HCT116 (cell line): ENCODE results near the gene NAMPT. TPM values are rescaled to one million over a fixed set of nuclear protein-coding genes. Genes with fewer than 3 reads are reported as not detected.

Experiments
- ATAC-seq: fragments of 200-7000 bp; cut with Tn5 transposase; 2 replicates; pipeline ENCODE4 v1.9.1; 2020; ENCODE audit warnings: mild to moderate bottlenecking, moderate library complexity
- BruUV-seq: library from RNA; stranded (reverse); fragments of 400-500 nt; replicated peaks from 2 replicates; lab custom pipeline; 2021; lab: Mats Ljungman, UMichigan
- CTCF ChIA-PET: fragments of 300-600 bp; sonication (Branson Sonifier 250); formaldehyde crosslinking; loops from one replicate; lab custom pipeline; 2021; ENCODE audit warnings: antibody characterized with exemption; lab: Charles Lee
- POLR2A ChIA-PET: fragments of 300-600, 350-600 bp; sonication (Branson Sonifier 250); formaldehyde crosslinking; loops from one replicate; lab custom pipeline; 2021; ENCODE audit warnings: antibody characterized with exemption; lab: Charles Lee
- RAD21 ChIA-PET, 2 experiments: fragments of 300-600 bp; sonication (Branson Sonifier 250); formaldehyde crosslinking; loops; one replicate each; lab custom pipeline; 2023; ENCODE audit warnings: low total read pairs in 2 of 2; ENCODE audit not compliant: uncharacterized antibody in 2 of 2, unreplicated experiment in 2 of 2, low non-redundant PET in 1 of 2; lab: Charles Lee
- DNase-seq: peaks from one replicate; pipeline ENCODE4 v3.0.0-alpha.2; 2010; ENCODE audit warnings: low read depth, low spot score
- H2AFZ ChIP-seq: fragments of 200-600 bp; shearing (Covaris generic), sonication (generic); 2 replicates; pipeline ENCODE4 v1.6.1; 2017; ENCODE audit warnings: low read depth, mixed run types, mixed read lengths, antibody characterized with exemption, low read length; ENCODE audit not compliant: poor library complexity, severe bottlenecking
- H3K27ac ChIP-seq: 2 replicates; pipeline ENCODE4 v1.5.1; 2012; ENCODE audit warnings: low read depth, low read length
- H3K27me3 ChIP-seq: fragments of 200-600 bp; sonication (generic); 2 replicates; pipeline ENCODE4 v1.6.1; 2016; ENCODE audit warnings: mixed run types, low read length, mixed read lengths; ENCODE audit not compliant: insufficient read depth
- H3K36me3 ChIP-seq, 2 experiments: fragments of 200-500 bp in 1 of 2; fragments of 200-600 bp in 1 of 2; sonication (Bioruptor generic) in 1 of 2; sonication (generic) in 1 of 2; 2 replicates each; pipeline versions ENCODE4 v1.5.1 to v1.6.1; 2014 to 2016; ENCODE audit warnings: low read length in 2 of 2, inconsistent platforms in 1 of 2, mixed read lengths in 1 of 2, mixed run types in 1 of 2; ENCODE audit not compliant: insufficient read depth in 2 of 2, control insufficient read depth in 1 of 2
- H3K4me1 ChIP-seq, 2 experiments: fragments of 200-600 bp in 1 of 2; sonication (generic) in 1 of 2; 2 replicates each; pipeline versions ENCODE4 v1.5.1 to v1.6.1; 2012 to 2017; ENCODE audit warnings: low read length in 2 of 2, inconsistent platforms in 1 of 2, mild to moderate bottlenecking in 1 of 2, mixed read lengths in 1 of 2, mixed run types in 1 of 2, moderate library complexity in 1 of 2; ENCODE audit not compliant: insufficient read depth in 2 of 2, control insufficient read depth in 1 of 2
- H3K4me2 ChIP-seq: fragments of 200-600 bp; sonication (generic); 2 replicates; pipeline ENCODE4 v1.6.1; 2017; ENCODE audit warnings: mixed run types, low read length, mixed read lengths
- H3K4me3 ChIP-seq, 2 experiments: fragments of 200-600 bp in 1 of 2; sonication (generic) in 1 of 2; replicated peaks in 1 of 2; 2 replicates each; pipeline ENCODE4 v1.5.1; 2011 to 2016; ENCODE audit warnings: low read length in 2 of 2, control low read depth in 1 of 2, low read depth in 1 of 2, mild to moderate bottlenecking in 1 of 2, mixed read lengths in 1 of 2, mixed run types in 1 of 2
- H3K79me2 ChIP-seq: fragments of 200-600 bp; sonication (generic); 2 replicates; pipeline ENCODE4 v1.6.1; 2017; ENCODE audit warnings: mild to moderate bottlenecking, mixed run types, low read length, moderate library complexity, mixed read lengths; ENCODE audit not compliant: insufficient read depth
- H3K9ac ChIP-seq: fragments of 200-600 bp; sonication (generic); 2 replicates; pipeline ENCODE4 v1.6.1; 2016; ENCODE audit warnings: low read length, mixed read lengths
- H3K9me2 ChIP-seq: fragments of 200-600 bp; sonication (generic), shearing (Covaris generic); 2 replicates; pipeline ENCODE4 v1.6.1; 2017; ENCODE audit warnings: mixed run types, mild to moderate bottlenecking, moderate library complexity; ENCODE audit not compliant: insufficient read depth
- H3K9me3 ChIP-seq, 2 experiments: fragments of 200-500 bp in 1 of 2; fragments of 200-600 bp in 1 of 2; sonication (Bioruptor generic) in 1 of 2; sonication (generic) in 1 of 2; 2 replicates each; pipeline ENCODE4 v1.6.1; 2014 to 2017; ENCODE audit warnings: low read length in 2 of 2, mixed read lengths in 2 of 2, inconsistent platforms in 1 of 2, low read depth in 1 of 2, mild to moderate bottlenecking in 1 of 2, mixed run types in 1 of 2, moderate library complexity in 1 of 2; ENCODE audit not compliant: control insufficient read depth in 1 of 2, insufficient read depth in 1 of 2
- H4K20me1 ChIP-seq: fragments of 200-600 bp; sonication (generic), shearing (Covaris generic); 2 replicates; pipeline ENCODE4 v1.6.1; 2017; ENCODE audit warnings: mixed run types, mild to moderate bottlenecking, moderate library complexity; ENCODE audit not compliant: insufficient read depth
- ATF3 ChIP-seq: IDR thresholded peaks from 2 replicates; pipeline ENCODE4 v1.6.1; 2012
- CBX3 ChIP-seq: IDR thresholded peaks from 2 replicates; pipeline ENCODE4 v1.6.1; 2012; ENCODE audit warnings: low read depth
- CEBPB ChIP-seq: IDR thresholded peaks from 2 replicates; pipeline ENCODE4 v1.6.1; 2012; ENCODE audit warnings: low read depth
- CTCF ChIP-seq, 3 experiments: fragments of 200-600 bp in 1 of 3; sonication (generic) in 1 of 3; IDR thresholded peaks in 2 of 3; conservative IDR thresholded peaks in 1 of 3; 2 replicates each; pipeline ENCODE4 v1.5.1; 2012 to 2017; ENCODE audit warnings: low read depth in 2 of 3, low read length in 2 of 3, antibody characterized with exemption in 1 of 3, borderline replicate concordance in 1 of 3, control low read depth in 1 of 3, mild to moderate bottlenecking in 1 of 3, mixed read lengths in 1 of 3, mixed run types in 1 of 3, moderate library complexity in 1 of 3; ENCODE audit not compliant: insufficient read depth in 1 of 3
- EZH2phosphoT487 ChIP-seq: fragments of 200-600 bp; IDR thresholded peaks from 2 replicates; pipeline ENCODE4 v1.6.1; 2018; ENCODE audit warnings: antibody characterized with exemption, borderline replicate concordance
- JUND ChIP-seq: IDR thresholded peaks from 2 replicates; pipeline ENCODE4 v1.6.1; 2012
- MAX ChIP-seq: IDR thresholded peaks from 2 replicates; pipeline ENCODE4 v1.6.1; 2012
- RAD21 ChIP-seq: IDR thresholded peaks from 2 replicates; pipeline ENCODE4 v1.6.1; 2012; ENCODE audit warnings: low read depth, mild to moderate bottlenecking
- SIN3A ChIP-seq: IDR thresholded peaks from 2 replicates; pipeline ENCODE4 v1.6.1; 2012; ENCODE audit warnings: low read depth
- SP1 ChIP-seq: IDR thresholded peaks from 2 replicates; pipeline ENCODE4 v1.6.1; 2012; ENCODE audit warnings: low read depth
- TCF7L2 ChIP-seq: IDR thresholded peaks from 2 replicates; pipeline ENCODE4 v1.7.0; 2011; ENCODE audit warnings: borderline replicate concordance, inconsistent platforms; ENCODE audit not compliant: insufficient read depth, insufficient read length; ENCODE audit errors: extremely low read depth
- intact Hi-C: fragments of 100-400 bp; cut with micrococcal nuclease; formaldehyde crosslinking; loops from 2 replicates; pipeline ENCODE4 v1.10.0; 2022
- total RNA-seq: library from RNA; stranded (reverse); gene quantifications from one replicate; pipeline ENCODE4 v1.2.1, GENCODE V29; 2021; ENCODE audit not compliant: unreplicated experiment

Gene NAMPT
- total RNA-seq, 1 experiment from 2014 or later, result 113 TPM

- peak overlapping the region; percentile 15 to 40; a peak in 3 of 4 replicates for H3K4me3 ChIP-seq
- no peaks in the 10 kb centered on the region for H3K79me2 ChIP-seq
- no TSS peak for BruUV-seq
These were observed 67.8 kb downstream of the NAMPT start for GRCh38 chr7:106216923-106217542.

More at GRCh38 chr7:106216923-106217542, 67.8 kb downstream of the NAMPT start:
- ATAC-seq, result peak; percentile 84
- intact Hi-C loops, result no loop called here
- TF ChIP-seq ATF3 (no peak), CTCF (IDR thresholded peaks at IDR 0.05 in 2 of 3, conservative IDR thresholded peaks at IDR 0.05 in 1 of 3; ENCODE audit: borderline replicate concordance in 1 of 3, insufficient read depth in 1 of 3, low read depth in 2 of 3, low read length in 2 of 3) (no peak), SP1 (peak; percentile 39), EZH2phosphoT487 (no peak), JUND (no peak), CEBPB (peak; percentile 41; the same call in 1 of the 2 replicates), RAD21 (peak; percentile 4; the same call in 1 of the 2 replicates), TCF7L2 (peak; percentile 22), SIN3A (0 out of 2 replicates have a peak, but pooled peaks have one; percentile 23), CBX3 (peak; percentile 69; the same call in 1 of the 2 replicates), MAX (peak; percentile 57)
- no peaks in the 10 kb centered on the region for H3K36me3 ChIP-seq
- POLR2A ChIA-PET, result interaction anchor here (1.0 to 1.6 kb wide), 4 partner anchors 10 to 246 kb away, joined by 4 to 7 read pairs (median 5); partner anchors contain the start of gene NAMPT
- peak; percentile 21 for DNase-seq
- peak overlapping the region; percentile 42 for H3K9ac ChIP-seq
- H3K27ac ChIP-seq, result peak overlapping the region; percentile 58
- no peaks in the 10 kb centered on the region for H3K9me2 ChIP-seq
- peak overlapping the region; percentile 97 for H2AFZ ChIP-seq
- CTCF ChIA-PET, result interaction anchor here (0.9 kb wide), 1 partner anchor 14 kb away, joined by 3 read pairs; no protein-coding TSS in a partner anchor
- H3K4me1 ChIP-seq, result peaks cover 16 to 24% of the 10 kb centered on the region in 2 experiments
- no peaks in the 10 kb centered on the region for H4K20me1 ChIP-seq
- no peaks in the 10 kb centered on the region for H3K9me3 ChIP-seq
- no peaks in the 10 kb centered on the region for H3K27me3 ChIP-seq
- peak overlapping the region; percentile 71 for H3K4me2 ChIP-seq
- RAD21 ChIA-PET, result interaction anchor here in 1 of 2 experiments (0.6 kb wide), 1 partner anchor 40 kb away, joined by 5 read pairs; no protein-coding TSS in a partner anchor
